ENCODE data around the gene STK24.
"Not testable (repeated sequence)": the region's sequence is repeated elsewhere in the genome, so short reads cannot be mapped to it uniquely, and the experiment has no call there.

The STK24 gene

GRCh38 chr13:98580420-98580819, 3.5 kb upstream of the STK24 start:
- no peak overlapping the region for H3K9ac ChIP-seq (ENCODE audit: insufficient read length)
- H3K4me3 ChIP-seq: no peak overlapping the region
- no peaks in the 10 kb centered on the region for H3K9me3 ChIP-seq (ENCODE audit: low read depth, low read length)
- DNase-seq (ENCODE audit: low read depth, low spot score): no peak
- H3K36me3 ChIP-seq (ENCODE audit: insufficient read depth, low read length): no peaks in the 10 kb centered on the region
- H3K27ac ChIP-seq: peak overlapping the region; percentile 43; the same call in 1 of the 2 replicates
- TF ChIP-seq FOXP2 (optimal IDR thresholded peaks at IDR 0.05; ENCODE audit: control extremely low read depth, extremely low read length, insufficient read depth) (no peak), POLR2AphosphoS5 (IDR thresholded peaks at IDR 0.05; ENCODE audit: borderline replicate concordance, low read depth, low read length) (no peak)

- Histone ChIP-seq H3K9ac (ENCODE audit: insufficient read length) (peak overlapping the region; percentile 54), H3K27ac (peak overlapping the region; percentile 66), H3K36me3 (ENCODE audit: insufficient read depth, low read length) (no peaks in the 10 kb centered on the region), H3K4me3 (no peak overlapping the region), H3K9me3 (ENCODE audit: low read depth, low read length) (no peaks in the 10 kb centered on the region)
- DNase-seq (ENCODE audit: low read depth, low spot score): no peak
- TF ChIP-seq POLR2AphosphoS5 (IDR thresholded peaks at IDR 0.05; ENCODE audit: borderline replicate concordance, low read depth, low read length): no peak
- no peak for TF ChIP-seq FOXP2 (optimal IDR thresholded peaks at IDR 0.05; ENCODE audit: control extremely low read depth, extremely low read length, insufficient read depth)
- no peak for TF ChIP-seq EZH2 (IDR thresholded peaks at IDR 0.05)
Measured at GRCh38 chr13:98577836-98578285, 954 bp upstream of the STK24 start.

- Histone ChIP-seq H3K9me3 (ENCODE audit: low read depth, low read length) (no peaks in the 10 kb centered on the region), H3K27ac (peak overlapping the region; percentile 45), H3K4me3 (peak overlapping the region; percentile 88), H3K36me3 (ENCODE audit: insufficient read depth, low read length) (no peaks in the 10 kb centered on the region), H3K9ac (ENCODE audit: insufficient read length) (peak overlapping the region; percentile 87)
- no peak for DNase-seq (ENCODE audit: low read depth, low spot score)
- TF ChIP-seq FOXP2 (optimal IDR thresholded peaks at IDR 0.05; ENCODE audit: control extremely low read depth, extremely low read length, insufficient read depth) (no peak), POLR2AphosphoS5 (IDR thresholded peaks at IDR 0.05; ENCODE audit: borderline replicate concordance, low read depth, low read length) (no peak), EZH2 (IDR thresholded peaks at IDR 0.05) (no peak)
Measured at GRCh38 chr13:98576200-98576945, 534 bp downstream of the STK24 start.

- Histone ChIP-seq H3K4me3 (peak overlapping the region; percentile 88), H3K9ac (ENCODE audit: insufficient read length) (peak overlapping the region; percentile 87), H3K27ac (no peak overlapping the region), H3K9me3 (ENCODE audit: low read depth, low read length) (no peaks in the 10 kb centered on the region), H3K36me3 (ENCODE audit: insufficient read depth, low read length) (no peaks in the 10 kb centered on the region)
- no peak for DNase-seq (ENCODE audit: low read depth, low spot score)
- TF ChIP-seq FOXP2 (optimal IDR thresholded peaks at IDR 0.05; ENCODE audit: control extremely low read depth, extremely low read length, insufficient read depth) (no peak), POLR2AphosphoS5 (IDR thresholded peaks at IDR 0.05; ENCODE audit: borderline replicate concordance, low read depth, low read length) (no peak), EZH2 (IDR thresholded peaks at IDR 0.05) (no peak)
Measured at GRCh38 chr13:98575904-98576199, 1.1 kb downstream of the STK24 start.

- Histone ChIP-seq H3K27ac (no peak overlapping the region), H3K9ac (ENCODE audit: insufficient read length) (peak overlapping the region; percentile 87), H3K9me3 (ENCODE audit: low read depth, low read length) (no peaks in the 10 kb centered on the region), H3K4me3 (peak overlapping the region; percentile 88), H3K36me3 (ENCODE audit: insufficient read depth, low read length) (no peaks in the 10 kb centered on the region)
- no peak for TF ChIP-seq POLR2AphosphoS5 (IDR thresholded peaks at IDR 0.05; ENCODE audit: borderline replicate concordance, low read depth, low read length)
- TF ChIP-seq EZH2 (IDR thresholded peaks at IDR 0.05): no peak
- no peak for TF ChIP-seq FOXP2 (optimal IDR thresholded peaks at IDR 0.05; ENCODE audit: control extremely low read depth, extremely low read length, insufficient read depth)
- DNase-seq (ENCODE audit: low read depth, low spot score): no peak
Measured at GRCh38 chr13:98575009-98575903, 1.7 kb downstream of the STK24 start.

- H3K4me3 ChIP-seq: peak overlapping the region; percentile 58
- peaks cover 6% of the 10 kb centered on the region; the same call in 1 of the 2 replicates for H3K9me3 ChIP-seq (ENCODE audit: low read depth, low read length)
- DNase-seq (ENCODE audit: low read depth, low spot score): no peak
- H3K9ac ChIP-seq (ENCODE audit: insufficient read length): peak overlapping the region; percentile 48
- no peaks in the 10 kb centered on the region for H3K36me3 ChIP-seq (ENCODE audit: insufficient read depth, low read length)
- no peak overlapping the region; the same call in 1 of the 2 replicates for H3K27ac ChIP-seq
- TF ChIP-seq POLR2AphosphoS5 (IDR thresholded peaks at IDR 0.05; ENCODE audit: borderline replicate concordance, low read depth, low read length) (no peak), EZH2 (IDR thresholded peaks at IDR 0.05) (no peak), FOXP2 (optimal IDR thresholded peaks at IDR 0.05; ENCODE audit: control extremely low read depth, extremely low read length, insufficient read depth) (no peak)
Measured at GRCh38 chr13:98571955-98572662, 4.8 kb downstream of the STK24 start.

- Histone ChIP-seq H3K36me3 (ENCODE audit: insufficient read depth, low read length) (no peaks in the 10 kb centered on the region), H3K9me3 (ENCODE audit: low read depth, low read length) (peaks cover 6% of the 10 kb centered on the region; the same call in 1 of the 2 replicates), H3K9ac (ENCODE audit: insufficient read length) (no peak overlapping the region), H3K27ac (no peak overlapping the region; the same call in 1 of the 2 replicates), H3K4me3 (no peak overlapping the region)
- TF ChIP-seq FOXP2 (optimal IDR thresholded peaks at IDR 0.05; ENCODE audit: control extremely low read depth, extremely low read length, insufficient read depth) (no peak), POLR2AphosphoS5 (IDR thresholded peaks at IDR 0.05; ENCODE audit: borderline replicate concordance, low read depth, low read length) (no peak), EZH2 (IDR thresholded peaks at IDR 0.05) (no peak)
- DNase-seq (ENCODE audit: low read depth, low spot score): no peak
Measured at GRCh38 chr13:98570929-98571372, 6.0 kb downstream of the STK24 start.

GRCh38 chr13:98569494-98570367, 7.2 kb downstream of the STK24 start:
- H3K27ac ChIP-seq: peak overlapping the region; percentile 30; the same call in 1 of the 2 replicates
- not testable (repeated sequence) for H3K9ac ChIP-seq (ENCODE audit: insufficient read length)

More at GRCh38 chr13:98569494-98570367, 7.2 kb downstream of the STK24 start:
- not testable (repeated sequence) for H3K4me3 ChIP-seq; H3K9me3 ChIP-seq (ENCODE audit: low read depth, low read length); H3K36me3 ChIP-seq (ENCODE audit: insufficient read depth, low read length); DNase-seq (ENCODE audit: low read depth, low spot score)
